ENCODE measurements around the gene SERPINI1. TPM values are rescaled to one million over a fixed set of nuclear protein-coding genes. Genes with fewer than 3 reads are reported as not detected.
A peak's percentile ranks its signal among the peaks of the same experiment; 100 is the strongest.

Gene SERPINI1
- total RNA-seq, 4 donors from 2014 or later, result 0.54 to 4.1 (median 1.2) TPM; not detected in 1

DNA sequence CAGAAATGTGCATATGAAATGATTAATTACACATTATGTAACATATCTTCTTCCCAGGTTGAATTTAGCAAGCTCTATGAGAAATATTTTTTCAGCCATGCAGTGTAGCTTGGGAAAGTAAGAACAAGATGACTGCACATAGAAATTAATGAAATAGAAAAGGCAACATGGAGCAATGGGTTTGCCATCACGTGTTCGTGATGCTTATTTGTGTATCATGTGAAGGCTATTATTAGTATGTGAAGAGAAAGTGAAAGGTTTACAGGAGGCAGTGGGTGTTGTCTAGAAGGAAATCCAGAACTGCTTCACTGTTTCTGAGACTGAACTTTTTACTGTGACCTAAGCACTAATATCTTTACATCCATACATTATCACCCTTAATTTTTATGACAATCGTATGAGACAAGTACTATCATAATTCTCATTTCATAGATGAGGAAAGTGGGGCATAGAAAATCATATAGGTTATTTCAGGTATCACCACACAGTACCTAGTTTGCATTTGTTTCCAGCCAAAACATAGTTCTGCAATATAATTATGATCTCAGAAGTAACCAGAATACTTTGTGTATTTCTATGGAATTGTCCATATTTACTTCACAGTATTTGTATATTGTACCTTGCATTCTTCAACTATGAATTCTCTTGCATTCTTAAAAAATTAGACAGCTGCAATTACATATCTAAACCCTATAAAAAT is 14.9 kb downstream of the SERPINI1 start:
- H3K4me1 ChIP-seq, result no peaks in the 10 kb centered on the region
- peak in 1 of 3 donors; percentile 43 for DNase-seq
- no peaks in the 10 kb centered on the region for H3K27me3 ChIP-seq
- peak overlapping the region in 1 of 4 donors; percentile 38 for H3K27ac ChIP-seq
- H3K9me3 ChIP-seq, result no peaks in the 10 kb centered on the region
- H3K36me3 ChIP-seq, result no peaks in the 10 kb centered on the region
- no peak overlapping the region for H3K4me3 ChIP-seq
- TF ChIP-seq, protein P1, sequence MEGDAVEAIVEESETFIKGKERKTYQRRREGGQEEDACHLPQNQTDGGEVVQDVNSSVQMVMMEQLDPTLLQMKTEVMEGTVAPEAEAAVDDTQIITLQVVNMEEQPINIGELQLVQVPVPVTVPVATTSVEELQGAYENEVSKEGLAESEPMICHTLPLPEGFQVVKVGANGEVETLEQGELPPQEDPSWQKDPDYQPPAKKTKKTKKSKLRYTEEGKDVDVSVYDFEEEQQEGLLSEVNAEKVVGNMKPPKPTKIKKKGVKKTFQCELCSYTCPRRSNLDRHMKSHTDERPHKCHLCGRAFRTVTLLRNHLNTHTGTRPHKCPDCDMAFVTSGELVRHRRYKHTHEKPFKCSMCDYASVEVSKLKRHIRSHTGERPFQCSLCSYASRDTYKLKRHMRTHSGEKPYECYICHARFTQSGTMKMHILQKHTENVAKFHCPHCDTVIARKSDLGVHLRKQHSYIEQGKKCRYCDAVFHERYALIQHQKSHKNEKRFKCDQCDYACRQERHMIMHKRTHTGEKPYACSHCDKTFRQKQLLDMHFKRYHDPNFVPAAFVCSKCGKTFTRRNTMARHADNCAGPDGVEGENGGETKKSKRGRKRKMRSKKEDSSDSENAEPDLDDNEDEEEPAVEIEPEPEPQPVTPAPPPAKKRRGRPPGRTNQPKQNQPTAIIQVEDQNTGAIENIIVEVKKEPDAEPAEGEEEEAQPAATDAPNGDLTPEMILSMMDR (IDR thresholded peaks at IDR 0.05), result no peak
- TF ChIP-seq POLR2A (IDR thresholded peaks at IDR 0.05), result no peak

GRCh38 chr3:167754049-167754448 is 18.5 kb downstream of the SERPINI1 start:
- Histone ChIP-seq H3K27me3 (no peaks in the 10 kb centered on the region), H3K36me3 (no peaks in the 10 kb centered on the region), H3K9me3 (no peaks in the 10 kb centered on the region), H3K4me3 (no peak overlapping the region), H3K4me1 (no peaks in the 10 kb centered on the region), H3K27ac (no peak overlapping the region)
- DNase-seq, result no peak
- TF ChIP-seq, protein P1 (IDR thresholded peaks at IDR 0.05), result no peak
- no peak for TF ChIP-seq POLR2A (IDR thresholded peaks at IDR 0.05)

DNA sequence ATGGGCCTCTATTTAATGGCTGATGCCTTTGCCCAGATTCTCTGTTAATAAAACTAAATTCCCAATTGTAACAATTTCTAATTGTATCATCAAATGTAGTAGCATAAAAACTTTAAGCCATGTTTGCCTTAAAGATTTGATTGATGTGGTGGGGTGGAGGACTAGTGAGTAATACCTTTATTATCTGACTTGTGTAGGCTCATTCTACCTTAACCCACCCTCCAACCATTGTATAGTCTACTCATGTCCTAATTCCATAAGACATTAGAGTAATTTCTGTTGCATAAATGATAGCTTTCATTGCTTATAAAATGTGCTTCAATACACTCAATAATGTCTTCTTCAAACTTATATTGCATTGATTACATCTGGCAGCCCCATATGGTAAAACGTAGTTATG is 25.8 kb downstream of the SERPINI1 start:
- Histone ChIP-seq H3K36me3 (no peaks in the 10 kb centered on the region), H3K4me3 (no peak overlapping the region), H3K27ac (no peak overlapping the region), H3K4me1 (no peaks in the 10 kb centered on the region), H3K9me3 (no peaks in the 10 kb centered on the region), H3K27me3 (no peaks in the 10 kb centered on the region)
- no peak for DNase-seq
- no peak for TF ChIP-seq POLR2A (IDR thresholded peaks at IDR 0.05)
- TF ChIP-seq, protein P1 (IDR thresholded peaks at IDR 0.05), result no peak

GRCh38 chr3:167762296-167762695 is 26.8 kb downstream of the SERPINI1 start:
- Histone ChIP-seq H3K36me3 (no peaks in the 10 kb centered on the region), H3K4me1 (no peaks in the 10 kb centered on the region), H3K27ac (no peak overlapping the region), H3K27me3 (no peaks in the 10 kb centered on the region), H3K4me3 (no peak overlapping the region), H3K9me3 (no peaks in the 10 kb centered on the region)
- TF ChIP-seq POLR2A (IDR thresholded peaks at IDR 0.05), result no peak
- TF ChIP-seq, protein P1 (IDR thresholded peaks at IDR 0.05), result no peak
- DNase-seq, result no peak

- no peak overlapping the region for H3K4me3 ChIP-seq
- H3K36me3 ChIP-seq, result no peaks in the 10 kb centered on the region
- H3K27ac ChIP-seq, result no peak overlapping the region
- peaks cover 0 to 3% (median 0%) of the 10 kb centered on the region in 4 donors for H3K4me1 ChIP-seq
- no peaks in the 10 kb centered on the region for H3K9me3 ChIP-seq
- DNase-seq, result no peak
- H3K27me3 ChIP-seq, result no peaks in the 10 kb centered on the region
- TF ChIP-seq, protein P1 (IDR thresholded peaks at IDR 0.05), result no peak
- no peak for TF ChIP-seq POLR2A (IDR thresholded peaks at IDR 0.05)
Observed at GRCh38 chr3:167772992-167773391, 37.5 kb downstream of the SERPINI1 start.
